Suprapubic skin (tissue), 4 donors: ENCODE results near the gene P4HA2. TPM values are rescaled to one million over a fixed set of nuclear protein-coding genes. Genes with fewer than 3 reads are reported as not detected.

ENCODE experiments used
- DNase-seq, 2 donors: peaks; one replicate each; pipeline ENCODE4 v3.0.0-alpha.2; 2019; ENCODE audit warnings: low spot score in 2 of 2
- H3K27ac ChIP-seq: fragments of 200-600 bp; sonication (generic); one replicate; pipeline ENCODE4 v1.5.1; 2019
- H3K27me3 ChIP-seq: fragments of 200-600 bp; sonication (generic); one replicate; pipeline ENCODE4 v1.5.1; 2019
- H3K36me3 ChIP-seq: fragments of 200-600 bp; sonication (generic); one replicate; pipeline ENCODE4 v1.5.1; 2019
- H3K4me1 ChIP-seq: fragments of 200-600 bp; sonication (generic); one replicate; pipeline ENCODE4 v1.5.1; 2019
- H3K4me3 ChIP-seq: fragments of 200-600 bp; sonication (generic); one replicate; pipeline ENCODE4 v1.5.1; 2019; ENCODE audit warnings: mild to moderate bottlenecking
- H3K9me3 ChIP-seq: fragments of 200-600 bp; sonication (generic); one replicate; pipeline ENCODE4 v1.5.1; 2019
- EP300 ChIP-seq: sonication (generic); formaldehyde crosslinking; IDR thresholded peaks from one replicate; pipeline ENCODE4 v1.6.1; 2017; ENCODE audit warnings: antibody characterized with exemption
- POLR2A ChIP-seq, 2 donors: fragments of 450-650 bp; IDR thresholded peaks; one replicate each; pipeline ENCODE4 v1.6.1; 2017; ENCODE audit warnings: antibody characterized with exemption in 2 of 2, mild to moderate bottlenecking in 2 of 2, moderate library complexity in 2 of 2
- POLR2AphosphoS5 ChIP-seq, 3 donors: sonication (generic); formaldehyde crosslinking; IDR thresholded peaks; one replicate each; pipeline ENCODE4 v1.6.1; 2017; ENCODE audit warnings: antibody characterized with exemption in 3 of 3
- WGBS: methylation state at CpG from one replicate; pipeline ENCODE4 v1.1.5; 2018; 5-methylcytosine and 5-hydroxymethylcytosine counted together
- total RNA-seq, 4 donors: library from RNA; depleted of rRNA; stranded (reverse); fragments of >200 nt; gene quantifications; one replicate each; pipeline ENCODE4 v1.1.0, GENCODE V29; 2016
- TF ChIP-seq, protein P1 (sequence below), 2 donors: fragments of 200-600 bp in 1 of 2; fragments of 450-650 bp in 1 of 2; sonication (generic) in 1 of 2; IDR thresholded peaks; one replicate each; pipeline ENCODE4 v1.5.1; 2016 to 2019; ENCODE audit warnings: antibody characterized with exemption in 2 of 2, mild to moderate bottlenecking in 1 of 2, moderate library complexity in 1 of 2

Gene P4HA2
- total RNA-seq, 4 donors from 2014 or later, result 23.9 to 42.0 (median 30.9) TPM

DNA sequence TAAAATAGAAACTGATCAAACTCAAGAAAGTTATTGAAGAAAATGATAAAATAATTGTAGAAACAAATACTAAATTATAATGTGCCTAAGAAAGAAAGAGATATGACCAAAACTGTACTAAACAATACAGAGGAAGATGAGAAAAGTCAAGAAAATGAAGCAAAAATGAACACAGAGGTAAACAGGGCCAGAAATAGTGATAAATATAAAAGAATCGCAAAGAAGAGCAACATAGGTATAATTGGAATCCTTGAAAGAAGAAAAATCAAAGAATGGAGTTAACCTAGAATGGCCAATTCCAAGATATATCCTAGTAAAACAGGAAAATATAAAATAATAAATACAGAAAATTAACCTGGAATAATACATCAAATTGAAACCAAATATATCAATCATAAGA is 84.5 kb downstream of the P4HA2 start:
- no peak overlapping the region for H3K27ac ChIP-seq
- TF ChIP-seq POLR2A (IDR thresholded peaks at IDR 0.05), result no peak
- TF ChIP-seq, protein P1, sequence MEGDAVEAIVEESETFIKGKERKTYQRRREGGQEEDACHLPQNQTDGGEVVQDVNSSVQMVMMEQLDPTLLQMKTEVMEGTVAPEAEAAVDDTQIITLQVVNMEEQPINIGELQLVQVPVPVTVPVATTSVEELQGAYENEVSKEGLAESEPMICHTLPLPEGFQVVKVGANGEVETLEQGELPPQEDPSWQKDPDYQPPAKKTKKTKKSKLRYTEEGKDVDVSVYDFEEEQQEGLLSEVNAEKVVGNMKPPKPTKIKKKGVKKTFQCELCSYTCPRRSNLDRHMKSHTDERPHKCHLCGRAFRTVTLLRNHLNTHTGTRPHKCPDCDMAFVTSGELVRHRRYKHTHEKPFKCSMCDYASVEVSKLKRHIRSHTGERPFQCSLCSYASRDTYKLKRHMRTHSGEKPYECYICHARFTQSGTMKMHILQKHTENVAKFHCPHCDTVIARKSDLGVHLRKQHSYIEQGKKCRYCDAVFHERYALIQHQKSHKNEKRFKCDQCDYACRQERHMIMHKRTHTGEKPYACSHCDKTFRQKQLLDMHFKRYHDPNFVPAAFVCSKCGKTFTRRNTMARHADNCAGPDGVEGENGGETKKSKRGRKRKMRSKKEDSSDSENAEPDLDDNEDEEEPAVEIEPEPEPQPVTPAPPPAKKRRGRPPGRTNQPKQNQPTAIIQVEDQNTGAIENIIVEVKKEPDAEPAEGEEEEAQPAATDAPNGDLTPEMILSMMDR (IDR thresholded peaks at IDR 0.05), result no peak
- no peak for TF ChIP-seq EP300
- no peak for TF ChIP-seq POLR2AphosphoS5 (IDR thresholded peaks at IDR 0.05)
- 80% methylated on average over 1 of the region's 1 CpG for WGBS
- DNase-seq, result no peak
- peaks cover 8% of the 10 kb centered on the region for H3K9me3 ChIP-seq
- H3K4me1 ChIP-seq, result no peaks in the 10 kb centered on the region
- H3K27me3 ChIP-seq, result no peaks in the 10 kb centered on the region
- H3K4me3 ChIP-seq, result no peak overlapping the region
- no peaks in the 10 kb centered on the region for H3K36me3 ChIP-seq

DNA sequence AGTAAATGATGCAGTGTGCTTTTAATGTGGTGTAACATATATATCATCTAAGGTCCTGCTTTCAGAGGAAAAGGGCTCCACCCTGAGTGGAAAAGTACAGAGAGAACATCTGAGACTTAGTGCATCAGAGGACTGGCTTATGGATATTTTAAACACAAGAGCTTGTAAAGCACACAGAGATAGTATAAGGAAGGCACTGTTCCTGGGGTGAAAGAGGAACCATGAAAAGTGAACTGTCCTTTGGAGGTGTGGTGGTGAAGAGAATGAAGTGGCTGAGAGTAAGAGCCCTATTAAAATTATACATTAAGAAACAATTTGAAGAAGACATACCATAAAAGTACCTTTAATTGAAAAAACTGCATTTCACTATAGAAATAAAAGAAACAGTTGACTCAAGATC is 85.2 kb downstream of the P4HA2 start:
- no peaks in the 10 kb centered on the region for H3K4me1 ChIP-seq
- H3K36me3 ChIP-seq, result no peaks in the 10 kb centered on the region
- H3K9me3 ChIP-seq, result peaks cover 8% of the 10 kb centered on the region
- H3K27me3 ChIP-seq, result no peaks in the 10 kb centered on the region
- no peak for DNase-seq
- TF ChIP-seq, protein P1 (IDR thresholded peaks at IDR 0.05), result no peak
- no peak for TF ChIP-seq POLR2A (IDR thresholded peaks at IDR 0.05)
- no peak for TF ChIP-seq POLR2AphosphoS5 (IDR thresholded peaks at IDR 0.05)
- TF ChIP-seq EP300, result no peak
- no peak overlapping the region for H3K4me3 ChIP-seq
- H3K27ac ChIP-seq, result no peak overlapping the region

Other genes starting within 250 kb of the P4HA2 start
- under 1 TPM in 3 of 4 donors, not detected in 1; 0.21 to 0.89 (median 0.23) TPM for gene ACSL6, start 216.2 kb downstream of the P4HA2 start, total RNA-seq
- gene IL3, start 167.2 kb downstream of the P4HA2 start, total RNA-seq, result not detected
- gene CSF2, start 154.1 kb downstream of the P4HA2 start, total RNA-seq, result not detected
- 100 to 1,000 TPM; 110 to 128 (median 114) TPM for gene PDLIM4, start 29.8 kb upstream of the P4HA2 start, total RNA-seq
- gene SLC22A4, start 66.5 kb upstream of the P4HA2 start, total RNA-seq, result 1 to 10 TPM in 3 of 4 donors, under 1 TPM in 1; 0.32 to 1.9 (median 1.3) TPM
- gene SLC22A5, start 141.9 kb upstream of the P4HA2 start, total RNA-seq, result 10 to 100 TPM; 23.2 to 36.6 (median 26.3) TPM